NCI-H1048 (cell line): ENCODE data around the gene SPATA13.
A peak's percentile ranks its signal among the peaks of the same experiment; 100 is the strongest.
"Not testable (repeated sequence)": the region's sequence is repeated elsewhere in the genome, so short reads cannot be mapped to it uniquely, and the experiment has no call there.

Experiments
- DNase-seq: peaks from one replicate; lab custom pipeline; 2025; lab: John Stamatoyannopoulos, UW

The SPATA13 gene

GRCh38 chr13:24160458-24161009 is at the start of gene SPATA13:
TSS of gene SPATA13 (plus strand) at chr13:24160720. CDS start at chr13:24222930, 62,210 bp downstream.
- peak; percentile 61 for DNase-seq

GRCh38 chr13:24112791-24113190 is 47.7 kb upstream of the SPATA13 start:
- DNase-seq = no peak

- DNase-seq = no peak
Measured at GRCh38 chr13:24115671-24116070, 44.8 kb upstream of the SPATA13 start.

GRCh38 chr13:24116131-24116530 is 44.4 kb upstream of the SPATA13 start:
- DNase-seq = no peak

GRCh38 chr13:24118576-24118975 is 41.9 kb upstream of the SPATA13 start:
- no peak for DNase-seq

- DNase-seq = no peak
Measured at GRCh38 chr13:24119626-24120508, 40.7 kb upstream of the SPATA13 start.

GRCh38 chr13:24122045-24122444 is 38.5 kb upstream of the SPATA13 start:
- not testable (repeated sequence) for DNase-seq

GRCh38 chr13:24122569-24122968 is 38.0 kb upstream of the SPATA13 start:
- DNase-seq = no peak

- no peak for DNase-seq
Measured at GRCh38 chr13:24123761-24124160, 36.8 kb upstream of the SPATA13 start.

GRCh38 chr13:24124789-24125476 is 35.6 kb upstream of the SPATA13 start:
- no peak for DNase-seq

- DNase-seq = no peak
Measured at GRCh38 chr13:24127116-24127631, 33.3 kb upstream of the SPATA13 start.

GRCh38 chr13:24128112-24128511 is 32.4 kb upstream of the SPATA13 start:
- DNase-seq = no peak

- DNase-seq = no peak
Measured at GRCh38 chr13:24128962-24129361, 31.6 kb upstream of the SPATA13 start.

- DNase-seq = no peak
Measured at GRCh38 chr13:24129914-24130774, 30.4 kb upstream of the SPATA13 start.

- no peak for DNase-seq
Measured at GRCh38 chr13:24131749-24132148, 28.8 kb upstream of the SPATA13 start.

GRCh38 chr13:24133021-24133795 is 27.3 kb upstream of the SPATA13 start:
- no peak for DNase-seq

GRCh38 chr13:24134231-24134630 is 26.3 kb upstream of the SPATA13 start:
- DNase-seq = no peak

GRCh38 chr13:24134757-24135156 is 25.8 kb upstream of the SPATA13 start:
- DNase-seq = no peak

- DNase-seq = no peak
Measured at GRCh38 chr13:24135674-24136300, 24.7 kb upstream of the SPATA13 start.

GRCh38 chr13:24138911-24139310 is 21.6 kb upstream of the SPATA13 start:
- no peak for DNase-seq
